HepG2 (cell line): ENCODE measurements around the gene CPPED1. TPM values are rescaled to one million over a fixed set of nuclear protein-coding genes. Genes with fewer than 3 reads are reported as not detected.

Experiments used
- ATAC-seq: fragments of 200-7000 bp; cut with Tn5 transposase; 3 replicates; pipeline ENCODE4 v1.9.1; 2020; ENCODE audit warnings: mild to moderate bottlenecking, moderate library complexity
- BruUV-seq: library from RNA; stranded (reverse); fragments of 400-500 nt; replicated peaks from 2 replicates; lab custom pipeline; 2021; lab: Mats Ljungman, UMichigan
- CTCF ChIA-PET: fragments of 300-600 bp; formaldehyde crosslinking; extraction: SDS; loops from one replicate; lab custom pipeline; 2021; ENCODE audit warnings: low total read pairs, inconsistent platforms, low intra/inter-chr PET ratio; lab: Yijun Ruan, JAX
- POLR2A ChIA-PET: fragments of 350-600 bp; sonication (Branson Sonifier 250); formaldehyde crosslinking; loops from one replicate; lab custom pipeline; 2020; ENCODE audit warnings: antibody characterized with exemption, inconsistent platforms; lab: Yijun Ruan, JAX
- DNase-seq: peaks from one replicate; pipeline ENCODE4 v3.0.0-alpha.2; 2015; ENCODE audit warnings: low spot score
- FAIRE-seq: peaks from 3 replicates; lab custom pipeline; 2011; peaks lifted over from hg19 to GRCh38; lab: Jason Lieb, UNC
- H2AFZ ChIP-seq: one replicate; pipeline ENCODE4 v1.6.1; 2011; ENCODE audit warnings: low read length, inconsistent platforms
- H3K27ac ChIP-seq: fragments of 300-600 bp; 3 replicates; pipeline ENCODE4 v1.8.0; 2011; ENCODE audit warnings: mixed run types, mild to moderate bottlenecking, mixed read lengths, low read length, inconsistent platforms; ENCODE audit not compliant: insufficient read depth; ENCODE audit errors: extremely low read length
- H3K27me3 ChIP-seq, 2 experiments: fragments of 200-600 bp in 1 of 2; 2 replicates in 1 of 2; 3 replicates in 1 of 2; pipeline versions ENCODE4 v1.6.0 to v1.8.0; 2011; ENCODE audit warnings: low read length in 2 of 2, mild to moderate bottlenecking in 2 of 2, moderate library complexity in 2 of 2, inconsistent platforms in 1 of 2; ENCODE audit not compliant: insufficient read depth in 2 of 2, control insufficient read depth in 1 of 2
- H3K36me3 ChIP-seq, 2 experiments: fragments of 200-600 bp in 1 of 2; replicated peaks in 1 of 2; 2 replicates in 1 of 2; 3 replicates in 1 of 2; pipeline versions ENCODE4 v1.5.1 to v1.8.0; 2011; ENCODE audit warnings: low read length in 2 of 2, inconsistent platforms in 1 of 2; ENCODE audit not compliant: insufficient read depth in 2 of 2, control insufficient read depth in 1 of 2
- H3K4me1 ChIP-seq: 2 replicates; pipeline ENCODE4 v1.5.1; 2012; ENCODE audit warnings: low read length, inconsistent platforms; ENCODE audit not compliant: insufficient read depth
- H3K4me2 ChIP-seq: 2 replicates; pipeline ENCODE4 v1.6.0; 2011; ENCODE audit warnings: low read depth, low read length, inconsistent platforms
- H3K4me3 ChIP-seq, 3 experiments: fragments of 200-600 bp in 1 of 3; sonication (generic), shearing (Covaris generic) in 1 of 3; replicated peaks in 1 of 3; 2 replicates each; pipeline ENCODE4 v1.5.1; 2011 to 2016; ENCODE audit warnings: low read length in 3 of 3, inconsistent platforms in 2 of 3, low read depth in 2 of 3, mild to moderate bottlenecking in 2 of 3, control low read depth in 1 of 3, mixed read lengths in 1 of 3; ENCODE audit not compliant: insufficient read depth in 1 of 3
- H3K79me2 ChIP-seq: one replicate; pipeline ENCODE4 v1.6.1; 2011; ENCODE audit warnings: low read length, inconsistent platforms; ENCODE audit not compliant: insufficient read depth
- H3K9ac ChIP-seq: 2 replicates; pipeline ENCODE4 v1.6.0; 2011; ENCODE audit warnings: mild to moderate bottlenecking, low read depth, low read length, inconsistent platforms; ENCODE audit not compliant: insufficient read depth
- H3K9me3 ChIP-seq: 2 replicates; pipeline ENCODE4 v1.5.1; 2012; ENCODE audit warnings: mild to moderate bottlenecking, low read length
- H4K20me1 ChIP-seq: 2 replicates; pipeline ENCODE4 v1.6.0; 2011; ENCODE audit warnings: inconsistent platforms, mild to moderate bottlenecking, low read length, moderate library complexity; ENCODE audit not compliant: insufficient read depth
- FOSL1 ChIP-seq: sonication (generic); formaldehyde crosslinking; IDR thresholded peaks from 2 replicates; pipeline ENCODE4 v1.9.0; 2021; ENCODE audit warnings: missing genetic modification reagents, borderline replicate concordance
- GTF2F1 ChIP-seq: fragments of 150-350 bp; IDR thresholded peaks from 2 replicates; pipeline ENCODE4 v1.6.1; 2014; ENCODE audit warnings: low read length
- ISL2 ChIP-seq: sonication (generic); formaldehyde crosslinking; IDR thresholded peaks from 2 replicates; pipeline ENCODE4 v1.5.0; 2020; ENCODE audit warnings: missing genetic modification reagents
- KDM2A ChIP-seq: sonication (generic); formaldehyde crosslinking; IDR thresholded peaks from 2 replicates; pipeline ENCODE4 v1.4.0; 2020; ENCODE audit warnings: low read depth, missing genetic modification reagents, borderline replicate concordance
- RARA ChIP-seq: IDR thresholded peaks from 2 replicates; pipeline ENCODE4 v1.6.1; 2016; ENCODE audit warnings: missing genetic modification reagents, missing compliant biosample characterization
- SP5 ChIP-seq: IDR thresholded peaks from 2 replicates; pipeline ENCODE4 v1.6.1; 2016; ENCODE audit warnings: low read depth, borderline replicate concordance
- ZBTB8A ChIP-seq: sonication (generic); formaldehyde crosslinking; IDR thresholded peaks from 2 replicates; pipeline ENCODE4 v1.4.0; 2020; ENCODE audit warnings: mild to moderate bottlenecking, low read depth, missing genetic modification reagents, borderline replicate concordance
- ZFYVE20 ChIP-seq: sonication (generic); formaldehyde crosslinking; IDR thresholded peaks from 2 replicates; pipeline ENCODE4 v1.8.0; 2023; ENCODE audit warnings: low read depth, mild to moderate bottlenecking, moderate library complexity, missing genetic modification reagents, borderline replicate concordance
- ZMYM3 ChIP-seq: sonication (generic); formaldehyde crosslinking; IDR thresholded peaks from 2 replicates; pipeline ENCODE4 v1.5.1; 2020; ENCODE audit warnings: mild to moderate bottlenecking, missing genetic modification reagents
- ZNF251 ChIP-seq: sonication (generic); formaldehyde crosslinking; IDR thresholded peaks from 2 replicates; pipeline ENCODE4 v1.9.0; 2021; ENCODE audit warnings: mild to moderate bottlenecking, missing genetic modification reagents
- ZNF570 ChIP-seq: sonication (generic); formaldehyde crosslinking; IDR thresholded peaks from 2 replicates; pipeline ENCODE4 v1.4.0; 2020; ENCODE audit warnings: mild to moderate bottlenecking, missing genetic modification reagents, borderline replicate concordance
- ZNF629 ChIP-seq: sonication (generic); formaldehyde crosslinking; conservative IDR thresholded peaks from 2 replicates; pipeline ENCODE4 v1.5.0; 2020; ENCODE audit warnings: missing genetic modification reagents
- WGBS: methylation state at CpG from one replicate; pipeline ENCODE4 v1.1.6; 2017; ENCODE audit warnings: low lambda C conversion rate; 5-methylcytosine and 5-hydroxymethylcytosine counted together
- in situ Hi-C: cut with HindIII; loops from 2 replicates; pipeline ENCODE4 v1.10.0; 2017; ENCODE audit warnings: low pct_unique_long_range_greater_than_20kb; ENCODE audit not compliant: extremely low pct_ligation_motif_present
- intact Hi-C: fragments of 100-400 bp; cut with micrococcal nuclease; formaldehyde crosslinking; loops from one replicate; pipeline ENCODE4 v1.10.0; 2022; ENCODE audit not compliant: unreplicated experiment
- polyA plus RNA-seq, 8 experiments: library from polyadenylated mRNA; depleted of rRNA in 3 of 8; stranded (reverse) in 7 of 8; unstranded in 1 of 8; fragments of >200 nt; fragmentation: Illumina TruSeq in 4 of 8; extraction: Trizol in 4 of 8; gene quantifications; 2 replicates each; pipeline versions ENCODE4 v1.2.1 to v1.2.3, GENCODE V29; 2011 to 2016; ENCODE audit warnings: low read depth in 4 of 8, missing spikeins in 1 of 8, mixed read lengths in 1 of 8; ENCODE audit not compliant: insufficient read depth in 1 of 8
- total RNA-seq, 5 experiments: library from RNA; depleted of rRNA; stranded (reverse); fragments of >200 nt; fragmentation: Illumina TruSeq; extraction: Trizol; gene quantifications; 2 replicates each; pipeline ENCODE4 v1.2.3, GENCODE V29; 2016; ENCODE audit warnings: low read depth in 1 of 5
- TF ChIP-seq, protein P1 (sequence below): sonication (generic); formaldehyde crosslinking; IDR thresholded peaks from 2 replicates; pipeline ENCODE4 v1.8.1; 2023; ENCODE audit warnings: missing genetic modification reagents, inconsistent platforms, borderline replicate concordance
- TF ChIP-seq, protein P2 (sequence below): IDR thresholded peaks from 2 replicates; pipeline ENCODE4 v1.6.1; 2016; ENCODE audit warnings: control low read depth
- TF ChIP-seq, protein P3 (sequence below): sonication (generic); formaldehyde crosslinking; IDR thresholded peaks from 2 replicates; pipeline ENCODE4 v1.4.0; 2020; ENCODE audit warnings: missing genetic modification reagents
- TF ChIP-seq, protein P4 (sequence below): sonication (generic); formaldehyde crosslinking; IDR thresholded peaks from 2 replicates; pipeline ENCODE4 v1.8.0; 2022; ENCODE audit warnings: missing genetic modification reagents, mild to moderate bottlenecking, inconsistent platforms, borderline replicate concordance

The CPPED1 gene
- total and polyA plus RNA-seq, 2 of the 13 experiments (the other 11 are each of a cell fraction or from before 2014, with no cell fraction given): 66.6 to 71.3 TPM

DNA sequence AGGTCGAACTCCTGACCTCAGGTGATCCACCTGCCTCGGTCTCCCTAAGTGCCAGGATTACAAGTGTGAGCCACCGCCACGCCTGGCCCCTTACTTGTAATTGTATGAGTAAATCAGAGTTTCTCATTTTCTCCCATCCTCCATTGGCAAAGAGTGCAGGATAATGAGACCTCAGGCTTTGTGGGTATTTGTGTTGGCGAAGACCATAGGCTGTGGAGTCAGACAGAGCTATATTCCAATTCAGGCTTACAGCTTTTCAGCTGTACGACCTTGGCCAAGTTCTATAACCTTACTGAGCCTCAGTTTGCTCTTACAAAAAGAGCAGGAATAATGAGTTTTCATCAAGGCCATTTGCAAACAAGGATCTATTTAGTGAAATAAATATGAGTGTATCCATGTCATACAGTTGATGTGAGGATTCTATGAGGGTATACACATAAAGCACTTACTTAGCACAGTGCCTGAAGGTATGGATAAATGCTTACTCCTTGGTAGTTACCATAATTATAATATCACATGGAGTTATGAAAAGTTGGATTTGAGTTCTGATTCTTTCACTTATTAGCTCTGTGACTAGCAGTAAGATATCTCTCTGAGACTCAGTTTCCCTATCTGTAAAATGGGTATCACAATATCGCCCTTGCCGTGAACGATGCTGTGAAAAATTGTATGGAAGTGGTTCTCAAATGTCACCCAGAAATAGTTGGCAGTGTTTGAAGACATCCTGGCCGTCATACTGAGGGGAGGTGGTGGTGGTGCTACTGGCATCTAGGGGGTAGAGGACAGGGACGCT is 25.6 kb upstream of the CPPED1 start:
- no peaks in the 10 kb centered on the region for H3K9me3 ChIP-seq
- no peaks in the 10 kb centered on the region for H3K36me3 ChIP-seq
- 38% methylated on average over 11 of the region's 11 CpGs for WGBS
- intact Hi-C loops (no loop called here), in situ Hi-C loops (no loop called here)
- no peak overlapping the region for H2AFZ ChIP-seq
- DNase-seq: no peak
- H3K4me2 ChIP-seq: no peak overlapping the region
- ATAC-seq: no peak
- H3K9ac ChIP-seq: no peak overlapping the region
- H3K27ac ChIP-seq: no peak overlapping the region
- FAIRE-seq: no peak
- no peak overlapping the region for H3K4me3 ChIP-seq
- H3K27me3 ChIP-seq: peaks cover 0 to 4% of the 10 kb centered on the region in 2 experiments; a peak in 2 of 5 replicates
- CTCF ChIA-PET: no interaction called here
- no peaks in the 10 kb centered on the region for H3K4me1 ChIP-seq
- no peaks in the 10 kb centered on the region for H4K20me1 ChIP-seq
- H3K79me2 ChIP-seq: no peaks in the 10 kb centered on the region
- no TSS peak for BruUV-seq
- POLR2A ChIA-PET: no interaction called here
- TF ChIP-seq KDM2A: no peak
- TF ChIP-seq, protein P1, sequence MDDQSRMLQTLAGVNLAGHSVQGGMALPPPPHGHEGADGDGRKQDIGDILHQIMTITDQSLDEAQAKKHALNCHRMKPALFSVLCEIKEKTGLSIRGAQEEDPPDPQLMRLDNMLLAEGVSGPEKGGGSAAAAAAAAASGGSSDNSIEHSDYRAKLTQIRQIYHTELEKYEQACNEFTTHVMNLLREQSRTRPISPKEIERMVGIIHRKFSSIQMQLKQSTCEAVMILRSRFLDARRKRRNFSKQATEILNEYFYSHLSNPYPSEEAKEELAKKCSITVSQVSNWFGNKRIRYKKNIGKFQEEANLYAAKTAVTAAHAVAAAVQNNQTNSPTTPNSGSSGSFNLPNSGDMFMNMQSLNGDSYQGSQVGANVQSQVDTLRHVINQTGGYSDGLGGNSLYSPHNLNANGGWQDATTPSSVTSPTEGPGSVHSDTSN (CRISPR knock-in tag): no peak
- no peak for TF ChIP-seq ZFYVE20 (CRISPR knock-in tag)
- TF ChIP-seq ZNF251 (CRISPR knock-in tag): no peak
- TF ChIP-seq, protein P2, sequence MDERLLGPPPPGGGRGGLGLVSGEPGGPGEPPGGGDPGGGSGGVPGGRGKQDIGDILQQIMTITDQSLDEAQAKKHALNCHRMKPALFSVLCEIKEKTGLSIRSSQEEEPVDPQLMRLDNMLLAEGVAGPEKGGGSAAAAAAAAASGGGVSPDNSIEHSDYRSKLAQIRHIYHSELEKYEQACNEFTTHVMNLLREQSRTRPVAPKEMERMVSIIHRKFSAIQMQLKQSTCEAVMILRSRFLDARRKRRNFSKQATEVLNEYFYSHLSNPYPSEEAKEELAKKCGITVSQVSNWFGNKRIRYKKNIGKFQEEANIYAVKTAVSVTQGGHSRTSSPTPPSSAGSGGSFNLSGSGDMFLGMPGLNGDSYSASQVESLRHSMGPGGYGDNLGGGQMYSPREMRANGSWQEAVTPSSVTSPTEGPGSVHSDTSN (CRISPR knock-in tag): no peak
- no peak for TF ChIP-seq RARA (CRISPR knock-in tag)
- no peak for TF ChIP-seq ZNF570
- TF ChIP-seq, protein P3, sequence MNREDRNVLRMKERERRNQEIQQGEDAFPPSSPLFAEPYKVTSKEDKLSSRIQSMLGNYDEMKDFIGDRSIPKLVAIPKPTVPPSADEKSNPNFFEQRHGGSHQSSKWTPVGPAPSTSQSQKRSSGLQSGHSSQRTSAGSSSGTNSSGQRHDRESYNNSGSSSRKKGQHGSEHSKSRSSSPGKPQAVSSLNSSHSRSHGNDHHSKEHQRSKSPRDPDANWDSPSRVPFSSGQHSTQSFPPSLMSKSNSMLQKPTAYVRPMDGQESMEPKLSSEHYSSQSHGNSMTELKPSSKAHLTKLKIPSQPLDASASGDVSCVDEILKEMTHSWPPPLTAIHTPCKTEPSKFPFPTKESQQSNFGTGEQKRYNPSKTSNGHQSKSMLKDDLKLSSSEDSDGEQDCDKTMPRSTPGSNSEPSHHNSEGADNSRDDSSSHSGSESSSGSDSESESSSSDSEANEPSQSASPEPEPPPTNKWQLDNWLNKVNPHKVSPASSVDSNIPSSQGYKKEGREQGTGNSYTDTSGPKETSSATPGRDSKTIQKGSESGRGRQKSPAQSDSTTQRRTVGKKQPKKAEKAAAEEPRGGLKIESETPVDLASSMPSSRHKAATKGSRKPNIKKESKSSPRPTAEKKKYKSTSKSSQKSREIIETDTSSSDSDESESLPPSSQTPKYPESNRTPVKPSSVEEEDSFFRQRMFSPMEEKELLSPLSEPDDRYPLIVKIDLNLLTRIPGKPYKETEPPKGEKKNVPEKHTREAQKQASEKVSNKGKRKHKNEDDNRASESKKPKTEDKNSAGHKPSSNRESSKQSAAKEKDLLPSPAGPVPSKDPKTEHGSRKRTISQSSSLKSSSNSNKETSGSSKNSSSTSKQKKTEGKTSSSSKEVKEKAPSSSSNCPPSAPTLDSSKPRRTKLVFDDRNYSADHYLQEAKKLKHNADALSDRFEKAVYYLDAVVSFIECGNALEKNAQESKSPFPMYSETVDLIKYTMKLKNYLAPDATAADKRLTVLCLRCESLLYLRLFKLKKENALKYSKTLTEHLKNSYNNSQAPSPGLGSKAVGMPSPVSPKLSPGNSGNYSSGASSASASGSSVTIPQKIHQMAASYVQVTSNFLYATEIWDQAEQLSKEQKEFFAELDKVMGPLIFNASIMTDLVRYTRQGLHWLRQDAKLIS (CRISPR knock-in tag): no peak
- TF ChIP-seq SP5 (CRISPR knock-in tag): no peak
- TF ChIP-seq ZBTB8A (CRISPR knock-in tag): no peak
- peak; percentile 81 for TF ChIP-seq ZNF629 (CRISPR knock-in tag)
- TF ChIP-seq FOSL1 (CRISPR knock-in tag): no peak
- 0 out of 2 replicates have a peak, but pooled peaks have one; percentile 37 for TF ChIP-seq ZMYM3
- TF ChIP-seq ISL2 (CRISPR knock-in tag): no peak
- TF ChIP-seq, protein P4, sequence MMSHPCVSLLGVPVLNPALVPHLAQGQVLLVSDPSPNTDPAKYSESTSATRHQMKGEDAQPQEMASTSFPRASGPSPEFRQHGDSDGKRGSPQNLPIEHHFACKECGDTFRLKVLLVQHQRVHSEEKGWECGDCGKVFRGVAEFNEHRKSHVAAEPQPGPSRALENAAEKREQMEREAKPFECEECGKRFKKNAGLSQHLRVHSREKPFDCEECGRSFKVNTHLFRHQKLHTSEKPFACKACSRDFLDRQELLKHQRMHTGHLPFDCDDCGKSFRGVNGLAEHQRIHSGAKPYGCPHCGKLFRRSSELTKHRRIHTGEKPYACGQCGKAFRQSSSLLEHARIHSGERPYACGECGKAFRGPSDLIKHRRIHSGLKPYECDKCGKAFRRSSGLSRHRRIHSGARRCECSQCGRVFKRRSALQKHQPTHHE (CRISPR knock-in tag): no peak
- no peak for TF ChIP-seq GTF2F1
